ENCODE data around the gene PLEKHA6. TPM values are rescaled to one million over a fixed set of nuclear protein-coding genes. Genes with fewer than 3 reads are reported as not detected.

The PLEKHA6 gene
- total RNA-seq, 2 experiments from 2014 or later: 0.53 to 0.82 TPM

GRCh38 chr1:204308023-204308628, 51.6 kb downstream of the PLEKHA6 start:
- Mint-ChIP-seq H3K4me1 (ENCODE audit: low read depth) (no peaks in the 10 kb centered on the region), H3K36me3 (ENCODE audit: low read depth) (no peaks in the 10 kb centered on the region), H3K4me3 (no peak overlapping the region), H3K27me3 (peaks cover 23% of the 10 kb centered on the region), H3K9me3 (no peaks in the 10 kb centered on the region), H3K27ac (no peak overlapping the region)
- Histone ChIP-seq H3K27ac (ENCODE audit: low read depth in 1 of 2, low read length in 2 of 2) (no peak overlapping the region), H3K4me1 (ENCODE audit: insufficient read depth, low read length) (no peaks in the 10 kb centered on the region), H3K27me3 (ENCODE audit: control insufficient read depth in 1 of 2, insufficient read depth in 2 of 2, low read length in 2 of 2) (no peaks in the 10 kb centered on the region), H3K36me3 (ENCODE audit: insufficient read depth, low read length) (no peaks in the 10 kb centered on the region), H3K4me3 (ENCODE audit: low read length) (no peak overlapping the region), H3K9me3 (ENCODE audit: control insufficient read depth in 1 of 2, insufficient read depth in 1 of 2, low read length in 2 of 2) (no peaks in the 10 kb centered on the region)
- TF ChIP-seq CTCF (IDR thresholded peaks at IDR 0.05): no peak
- intact Hi-C loops (cut with DNase I, micrococcal nuclease): no loop called here
- ChIA-PET POLR2A (no interaction called here), CTCF (interaction anchor here (0.9 kb wide), 1 partner anchor 13 kb away, joined by 3 read pairs; no protein-coding TSS in a partner anchor)
- ATAC-seq (ENCODE audit: poor library complexity) (no peak), DNase-seq (no peak)

GRCh38 chr1:204307334-204307883, 52.3 kb downstream of the PLEKHA6 start:
- TF ChIP-seq CTCF (IDR thresholded peaks at IDR 0.05): no peak
- H3K27me3 Mint-ChIP-seq: peaks cover 27% of the 10 kb centered on the region
- H3K27me3 ChIP-seq (ENCODE audit: control insufficient read depth in 1 of 2, insufficient read depth in 2 of 2, low read length in 2 of 2): no peaks in the 10 kb centered on the region
- H3K27ac Mint-ChIP-seq: no peak overlapping the region
- H3K36me3 Mint-ChIP-seq (ENCODE audit: low read depth): no peaks in the 10 kb centered on the region
- intact Hi-C loops (cut with DNase I, micrococcal nuclease): no loop called here
- no peak for ATAC-seq (ENCODE audit: poor library complexity)
- no peaks in the 10 kb centered on the region for H3K4me1 ChIP-seq (ENCODE audit: insufficient read depth, low read length)
- no peak overlapping the region for H3K4me3 Mint-ChIP-seq
- POLR2A ChIA-PET: no interaction called here
- no peaks in the 10 kb centered on the region for H3K9me3 Mint-ChIP-seq
- DNase-seq: no peak
- H3K4me3 ChIP-seq (ENCODE audit: low read length): no peak overlapping the region
- no peaks in the 10 kb centered on the region for H3K36me3 ChIP-seq (ENCODE audit: insufficient read depth, low read length)
- CTCF ChIA-PET: no interaction called here
- H3K27ac ChIP-seq (ENCODE audit: low read depth in 1 of 2, low read length in 2 of 2): no peak overlapping the region
- H3K9me3 ChIP-seq (ENCODE audit: control insufficient read depth in 1 of 2, insufficient read depth in 1 of 2, low read length in 2 of 2): no peaks in the 10 kb centered on the region
- H3K4me1 Mint-ChIP-seq (ENCODE audit: low read depth): no peaks in the 10 kb centered on the region

DNA sequence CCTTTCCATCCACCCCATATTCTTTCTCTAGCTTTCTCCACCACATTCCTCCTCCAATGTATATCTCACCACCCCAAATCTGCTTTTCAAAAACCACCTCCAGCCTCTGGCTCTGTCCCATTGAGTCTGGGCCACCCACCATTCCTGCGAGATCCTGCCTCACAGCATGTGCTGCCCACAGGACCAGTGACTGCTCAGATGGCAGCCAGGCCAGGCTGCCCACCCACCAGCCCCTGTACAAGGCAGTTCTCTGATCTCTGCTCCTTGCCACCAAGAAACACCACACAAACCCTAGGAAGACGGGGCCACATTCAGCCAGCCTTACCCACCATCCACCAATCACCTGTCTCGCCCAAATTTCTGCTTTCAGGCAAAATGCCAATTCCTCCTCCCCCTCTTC, 53.7 kb downstream of the PLEKHA6 start:
- ATAC-seq (ENCODE audit: poor library complexity) (no peak), DNase-seq (no peak)
- H3K36me3 Mint-ChIP-seq (ENCODE audit: low read depth): no peaks in the 10 kb centered on the region
- CTCF ChIA-PET: no interaction called here
- H3K4me1 Mint-ChIP-seq (ENCODE audit: low read depth): no peaks in the 10 kb centered on the region
- intact Hi-C loops (cut with DNase I, micrococcal nuclease): no loop called here
- Histone ChIP-seq H3K4me3 (ENCODE audit: low read length) (no peak overlapping the region), H3K27ac (ENCODE audit: low read depth in 1 of 2, low read length in 2 of 2) (no peak overlapping the region), H3K9me3 (ENCODE audit: control insufficient read depth in 1 of 2, insufficient read depth in 1 of 2, low read length in 2 of 2) (no peaks in the 10 kb centered on the region), H3K36me3 (ENCODE audit: insufficient read depth, low read length) (no peaks in the 10 kb centered on the region), H3K4me1 (ENCODE audit: insufficient read depth, low read length) (no peaks in the 10 kb centered on the region), H3K27me3 (ENCODE audit: control insufficient read depth in 1 of 2, insufficient read depth in 2 of 2, low read length in 2 of 2) (no peaks in the 10 kb centered on the region)
- POLR2A ChIA-PET: no interaction called here
- H3K27me3 Mint-ChIP-seq: peaks cover 34% of the 10 kb centered on the region
- H3K4me3 Mint-ChIP-seq: no peak overlapping the region
- no peak overlapping the region for H3K27ac Mint-ChIP-seq
- no peaks in the 10 kb centered on the region for H3K9me3 Mint-ChIP-seq
- TF ChIP-seq CTCF (IDR thresholded peaks at IDR 0.05): no peak

All from CD4-positive, alpha-beta T cell (primary cell).